Uterus (tissue), 4 donors: Measurements from ENCODE around the gene DLGAP3. TPM values are rescaled to one million over a fixed set of nuclear protein-coding genes. Genes with fewer than 3 reads are reported as not detected.

Source experiments
- DNase-seq, 2 donors: peaks; one replicate each; pipeline ENCODE4 v3.0.0-alpha.2; 2019 to 2020
- H3K27ac ChIP-seq, 2 donors: fragments of 200-600 bp; sonication (generic); 1 replicate in 1 of 2; 2 replicates in 1 of 2; pipeline ENCODE4 v1.5.1; 2016 to 2018
- H3K27me3 ChIP-seq, 2 donors: fragments of 200-600 bp; sonication (generic); one replicate each; pipeline ENCODE4 v1.5.1; 2018 to 2019; ENCODE audit warnings: control low read depth in 1 of 2
- H3K36me3 ChIP-seq, 2 donors: fragments of 200-600 bp; sonication (generic); one replicate each; pipeline ENCODE4 v1.5.1; 2019; ENCODE audit warnings: control low read depth in 1 of 2
- H3K4me1 ChIP-seq, 2 donors: fragments of 200-600 bp; sonication (generic); one replicate each; pipeline ENCODE4 v1.5.1; 2018 to 2019; ENCODE audit warnings: control low read depth in 1 of 2
- H3K4me3 ChIP-seq, 2 donors: fragments of 200-600 bp; sonication (generic); 1 replicate in 1 of 2; 2 replicates in 1 of 2; pipeline ENCODE4 v1.5.1; 2018 to 2019; ENCODE audit warnings: mild to moderate bottlenecking in 1 of 2
- H3K9me3 ChIP-seq, 2 donors: fragments of 200-600 bp; sonication (generic); one replicate each; pipeline ENCODE4 v1.5.1; 2019; ENCODE audit warnings: control low read depth in 1 of 2
- POLR2A ChIP-seq, 2 donors: fragments of 450-650 bp; IDR thresholded peaks; one replicate each; pipeline ENCODE4 v1.6.1; 2016; ENCODE audit warnings: antibody characterized with exemption in 2 of 2, mild to moderate bottlenecking in 1 of 2, moderate library complexity in 1 of 2
- intact Hi-C: fragments of 100-400 bp; cut with DNase I; formaldehyde crosslinking; loops from one replicate; pipeline ENCODE4 v1.15.1; 2023; ENCODE audit warnings: low total_unique reads
- total RNA-seq, 4 donors: library from RNA; depleted of rRNA in 3 of 4; stranded (reverse); fragments of >200 nt in 3 of 4; gene quantifications; one replicate each; pipeline versions ENCODE4 v1.1.0 to v1.2.4, GENCODE V29; 2014 to 2023
- TF ChIP-seq, protein P1 (sequence below), 4 experiments: fragments of 200-600 bp in 2 of 4; fragments of 450-650 bp in 2 of 4; sonication (generic) in 2 of 4; IDR thresholded peaks; one replicate each; pipeline ENCODE4 v1.5.1; 2016 to 2019; ENCODE audit warnings: antibody characterized with exemption in 4 of 4, mild to moderate bottlenecking in 2 of 4, moderate library complexity in 1 of 4
- donor health status: DM: yes; HTN: yes; CAD: no.

Gene DLGAP3
- total RNA-seq, 4 donors from 2014 or later: 0.14 TPM; not detected in 3

GRCh38 chr1:34844252-34844634 is 85.2 kb downstream of the DLGAP3 start:
- intact Hi-C loops: no loop called here
- no peaks in the 10 kb centered on the region for H3K27me3 ChIP-seq
- no peaks in the 10 kb centered on the region for H3K36me3 ChIP-seq
- H3K27ac ChIP-seq: no peak overlapping the region
- no peak for TF ChIP-seq POLR2A (IDR thresholded peaks at IDR 0.05)
- TF ChIP-seq, protein P1, sequence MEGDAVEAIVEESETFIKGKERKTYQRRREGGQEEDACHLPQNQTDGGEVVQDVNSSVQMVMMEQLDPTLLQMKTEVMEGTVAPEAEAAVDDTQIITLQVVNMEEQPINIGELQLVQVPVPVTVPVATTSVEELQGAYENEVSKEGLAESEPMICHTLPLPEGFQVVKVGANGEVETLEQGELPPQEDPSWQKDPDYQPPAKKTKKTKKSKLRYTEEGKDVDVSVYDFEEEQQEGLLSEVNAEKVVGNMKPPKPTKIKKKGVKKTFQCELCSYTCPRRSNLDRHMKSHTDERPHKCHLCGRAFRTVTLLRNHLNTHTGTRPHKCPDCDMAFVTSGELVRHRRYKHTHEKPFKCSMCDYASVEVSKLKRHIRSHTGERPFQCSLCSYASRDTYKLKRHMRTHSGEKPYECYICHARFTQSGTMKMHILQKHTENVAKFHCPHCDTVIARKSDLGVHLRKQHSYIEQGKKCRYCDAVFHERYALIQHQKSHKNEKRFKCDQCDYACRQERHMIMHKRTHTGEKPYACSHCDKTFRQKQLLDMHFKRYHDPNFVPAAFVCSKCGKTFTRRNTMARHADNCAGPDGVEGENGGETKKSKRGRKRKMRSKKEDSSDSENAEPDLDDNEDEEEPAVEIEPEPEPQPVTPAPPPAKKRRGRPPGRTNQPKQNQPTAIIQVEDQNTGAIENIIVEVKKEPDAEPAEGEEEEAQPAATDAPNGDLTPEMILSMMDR (IDR thresholded peaks at IDR 0.05): no peak
- no peaks in the 10 kb centered on the region for H3K4me1 ChIP-seq
- no peaks in the 10 kb centered on the region for H3K9me3 ChIP-seq
- no peak overlapping the region for H3K4me3 ChIP-seq
- DNase-seq: no peak

GRCh38 chr1:34843392-34844251 is 85.8 kb downstream of the DLGAP3 start:
- Histone ChIP-seq H3K27ac (peak overlapping the region in 1 of 2 donors; percentile 21), H3K27me3 (no peaks in the 10 kb centered on the region), H3K4me3 (no peak overlapping the region), H3K9me3 (no peaks in the 10 kb centered on the region), H3K4me1 (no peaks in the 10 kb centered on the region), H3K36me3 (no peaks in the 10 kb centered on the region)
- intact Hi-C loops: no loop called here
- no peak for DNase-seq
- TF ChIP-seq, protein P1 (IDR thresholded peaks at IDR 0.05): no peak
- TF ChIP-seq POLR2A (IDR thresholded peaks at IDR 0.05): no peak

DNA sequence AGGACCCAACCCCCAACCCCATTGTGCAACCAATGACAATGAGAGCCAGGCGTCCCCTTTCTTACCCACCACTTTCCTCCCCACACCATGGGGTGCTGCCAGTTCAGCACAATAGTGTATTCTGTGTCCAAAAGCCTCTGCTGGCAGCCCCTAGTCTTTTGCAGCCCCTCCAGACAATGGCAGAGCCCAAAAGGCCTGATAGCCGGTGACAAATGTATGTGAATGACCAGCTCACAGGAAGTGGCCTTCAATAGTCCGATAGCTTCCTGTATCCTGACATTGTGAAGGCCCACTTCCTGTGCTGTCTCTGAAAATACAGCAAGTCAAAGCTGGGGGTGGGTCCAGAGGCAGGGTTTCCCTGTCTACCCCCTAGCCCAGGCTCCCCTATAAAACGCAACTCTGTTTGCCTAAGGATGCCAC is 86.5 kb downstream of the DLGAP3 start:
- H3K4me1 ChIP-seq: no peaks in the 10 kb centered on the region
- H3K27ac ChIP-seq: no peak overlapping the region
- intact Hi-C loops: no loop called here
- no peak for DNase-seq
- no peaks in the 10 kb centered on the region for H3K9me3 ChIP-seq
- H3K4me3 ChIP-seq: no peak overlapping the region
- no peaks in the 10 kb centered on the region for H3K36me3 ChIP-seq
- TF ChIP-seq POLR2A (IDR thresholded peaks at IDR 0.05): no peak
- TF ChIP-seq, protein P1 (IDR thresholded peaks at IDR 0.05): no peak
- H3K27me3 ChIP-seq: no peaks in the 10 kb centered on the region

- Histone ChIP-seq H3K27me3 (no peaks in the 10 kb centered on the region), H3K27ac (no peak overlapping the region), H3K36me3 (no peaks in the 10 kb centered on the region), H3K9me3 (no peaks in the 10 kb centered on the region), H3K4me1 (no peaks in the 10 kb centered on the region), H3K4me3 (no peak overlapping the region)
- intact Hi-C loops: no loop called here
- no peak for TF ChIP-seq POLR2A (IDR thresholded peaks at IDR 0.05)
- TF ChIP-seq, protein P1 (IDR thresholded peaks at IDR 0.05): no peak
- no peak for DNase-seq
These were observed 87.4 kb downstream of the DLGAP3 start for GRCh38 chr1:34842073-34842472.

- no peaks in the 10 kb centered on the region for H3K9me3 ChIP-seq
- no peaks in the 10 kb centered on the region for H3K36me3 ChIP-seq
- no peaks in the 10 kb centered on the region for H3K4me1 ChIP-seq
- no peak overlapping the region for H3K27ac ChIP-seq
- H3K27me3 ChIP-seq: no peaks in the 10 kb centered on the region
- intact Hi-C loops: no loop called here
- H3K4me3 ChIP-seq: no peak overlapping the region
- TF ChIP-seq, protein P1 (IDR thresholded peaks at IDR 0.05): no peak
- TF ChIP-seq POLR2A (IDR thresholded peaks at IDR 0.05): no peak
- no peak for DNase-seq
These were observed 89.0 kb downstream of the DLGAP3 start for GRCh38 chr1:34840426-34840825.
